SK-N-SH treated with all-trans-retinoic acid at 6 μM for 48 hours (cell line): ENCODE results near the gene MYH13.

Experiments used
- ATAC-seq: fragments of 200-7000 bp; cut with Tn5 transposase; 3 replicates; pipeline ENCODE4 v1.9.1; 2020; ENCODE audit warnings: mild to moderate bottlenecking, moderate library complexity
- ARNTL ChIP-seq: fragments of 450-650 bp; formaldehyde crosslinking; IDR thresholded peaks from 2 replicates; pipeline ENCODE4 v1.5.0; 2020; ENCODE audit warnings: low read depth, mild to moderate bottlenecking, moderate library complexity, borderline replicate concordance
- BACH2 ChIP-seq: fragments of 250-450 bp; sonication (Bioruptor Pico); IDR thresholded peaks from 2 replicates; pipeline ENCODE4 v1.9.0; 2021; ENCODE audit warnings: mild to moderate bottlenecking, borderline replicate concordance
- CREB5 ChIP-seq: fragments of 250-450 bp; sonication (Bioruptor Pico); IDR thresholded peaks from 2 replicates; pipeline ENCODE4 v1.5.1; 2020; ENCODE audit warnings: low read depth, mild to moderate bottlenecking, moderate library complexity
- CSDC2 ChIP-seq: fragments of 250-450 bp; sonication (Bioruptor Pico); IDR thresholded peaks from 2 replicates; pipeline ENCODE4 v1.5.0; 2020; ENCODE audit warnings: mild to moderate bottlenecking, moderate library complexity
- CSRNP3 ChIP-seq: fragments of 250-450 bp; sonication (Bioruptor Pico); IDR thresholded peaks from 2 replicates; pipeline ENCODE4 v1.5.1; 2021; ENCODE audit warnings: mild to moderate bottlenecking, moderate library complexity
- ESRRG ChIP-seq: fragments of 250-450 bp; sonication (Bioruptor Pico); IDR thresholded peaks from 2 replicates; pipeline ENCODE4 v1.6.1; 2021; ENCODE audit warnings: mild to moderate bottlenecking
- GLIS3 ChIP-seq: fragments of 250-450 bp; sonication (Bioruptor Pico); IDR thresholded peaks from 2 replicates; pipeline ENCODE4 v1.5.0; 2020; ENCODE audit warnings: mild to moderate bottlenecking, moderate library complexity
- OSR1 ChIP-seq: fragments of 250-450 bp; sonication (Bioruptor Pico); IDR thresholded peaks from 2 replicates; pipeline ENCODE4 v1.8.0; 2022; ENCODE audit warnings: moderate library complexity, mild to moderate bottlenecking, inconsistent platforms
- PATZ1 ChIP-seq: fragments of 250-450 bp; sonication (Bioruptor Pico); IDR thresholded peaks from 2 replicates; pipeline ENCODE4 v1.8.0; 2020; ENCODE audit warnings: mild to moderate bottlenecking, moderate library complexity, borderline replicate concordance
- POU6F1 ChIP-seq: fragments of 250-450 bp; sonication (Bioruptor Pico); IDR thresholded peaks from 2 replicates; pipeline ENCODE4 v1.8.0; 2021; ENCODE audit warnings: low read depth, mild to moderate bottlenecking, moderate library complexity, borderline replicate concordance
- PPARA ChIP-seq: fragments of 250-450 bp; sonication (Bioruptor Pico); IDR thresholded peaks from 2 replicates; pipeline ENCODE4 v1.5.0; 2020; ENCODE audit warnings: mild to moderate bottlenecking, borderline replicate concordance
- RARB ChIP-seq: fragments of 250-450 bp; sonication (Bioruptor Pico); IDR thresholded peaks from 2 replicates; pipeline ENCODE4 v1.8.0; 2021; ENCODE audit warnings: mild to moderate bottlenecking, moderate library complexity
- SNAI2 ChIP-seq: fragments of 250-450 bp; sonication (Bioruptor Pico); IDR thresholded peaks from 2 replicates; pipeline ENCODE4 v1.5.0; 2020; ENCODE audit warnings: mild to moderate bottlenecking, moderate library complexity
- TCF4 ChIP-seq: fragments of 250-450 bp; sonication (Bioruptor Pico); IDR thresholded peaks from 2 replicates; pipeline ENCODE4 v1.8.0; 2021; ENCODE audit warnings: mild to moderate bottlenecking, moderate library complexity, borderline replicate concordance
- TOX ChIP-seq: fragments of 250-450 bp; sonication (Bioruptor Pico); IDR thresholded peaks from 2 replicates; pipeline ENCODE4 v1.8.0; 2021; ENCODE audit warnings: mild to moderate bottlenecking, moderate library complexity, borderline replicate concordance
- TSHZ2 ChIP-seq: fragments of 250-450 bp; sonication (Bioruptor Pico); IDR thresholded peaks from 2 replicates; pipeline ENCODE4 v1.5.0; 2020; ENCODE audit warnings: mild to moderate bottlenecking, moderate library complexity
- ZC3H10 ChIP-seq: fragments of 250-450 bp; sonication (Bioruptor Pico); IDR thresholded peaks from 2 replicates; pipeline ENCODE4 v1.5.1; 2021; ENCODE audit warnings: mild to moderate bottlenecking, moderate library complexity
- ZFP3 ChIP-seq: fragments of 250-450 bp; sonication (Bioruptor Pico); IDR thresholded peaks from 2 replicates; pipeline ENCODE4 v1.5.0; 2020; ENCODE audit warnings: mild to moderate bottlenecking, moderate library complexity
- ZFP30 ChIP-seq: fragments of 450-650 bp; formaldehyde crosslinking; IDR thresholded peaks from 2 replicates; pipeline ENCODE4 v1.5.0; 2022; ENCODE audit warnings: mild to moderate bottlenecking, moderate library complexity
- ZNF565 ChIP-seq: fragments of 450-650 bp; formaldehyde crosslinking; conservative IDR thresholded peaks from 2 replicates; pipeline ENCODE4 v1.5.0; 2020; ENCODE audit warnings: low read depth, mild to moderate bottlenecking, moderate library complexity
- ZNF70 ChIP-seq: fragments of 450-650 bp; formaldehyde crosslinking; IDR thresholded peaks from 2 replicates; pipeline ENCODE4 v1.5.0; 2020; ENCODE audit warnings: mild to moderate bottlenecking, moderate library complexity
- ZNF8 ChIP-seq: fragments of 450-650 bp; formaldehyde crosslinking; IDR thresholded peaks from 2 replicates; pipeline ENCODE4 v1.5.0; 2020; ENCODE audit warnings: mild to moderate bottlenecking, moderate library complexity

The MYH13 gene

GRCh38 chr17:10360578-10360977 lies 12.2 kb downstream of the MYH13 start:
- no peak for ATAC-seq
- TF ChIP-seq TOX (CRISPR knock-in tag) (no peak), ZFP30 (CRISPR knock-in tag) (no peak), POU6F1 (CRISPR knock-in tag) (no peak), GLIS3 (CRISPR knock-in tag) (no peak), PATZ1 (no peak), RARB (CRISPR knock-in tag) (no peak), SNAI2 (CRISPR knock-in tag) (no peak), CSDC2 (CRISPR knock-in tag) (no peak), OSR1 (no peak), TCF4 (CRISPR knock-in tag) (no peak), CSRNP3 (CRISPR knock-in tag) (no peak), ZNF70 (no peak), ZNF8 (CRISPR knock-in tag) (no peak), ZC3H10 (CRISPR knock-in tag) (no peak), CREB5 (CRISPR knock-in tag) (no peak), ZFP3 (CRISPR knock-in tag) (no peak), ARNTL (CRISPR knock-in tag) (no peak)

- no peak for ATAC-seq
- TF ChIP-seq BACH2 (CRISPR knock-in tag) (no peak), TSHZ2 (CRISPR knock-in tag) (no peak), CREB5 (CRISPR knock-in tag) (no peak), ZC3H10 (CRISPR knock-in tag) (no peak), TCF4 (CRISPR knock-in tag) (no peak), ESRRG (CRISPR knock-in tag) (no peak), ZNF70 (no peak), PPARA (no peak), ARNTL (CRISPR knock-in tag) (no peak), RARB (CRISPR knock-in tag) (no peak), OSR1 (no peak), SNAI2 (CRISPR knock-in tag) (no peak), ZNF565 (CRISPR knock-in tag) (no peak)
- TF ChIP-seq, all 23 proteins: peak for 0
These were observed 15.0 kb downstream of the MYH13 start for GRCh38 chr17:10357768-10358167.
